Measurements from ENCODE around the gene NCAM1. TPM values are rescaled to one million over a fixed set of nuclear protein-coding genes. Genes with fewer than 3 reads are reported as not detected.

Gene NCAM1
- total and polyA plus RNA-seq, 9 of the 15 experiments (the other 6 are each of a cell fraction or from before 2014, with no cell fraction given): 0.09 to 0.23 TPM; not detected in 7

DNA sequence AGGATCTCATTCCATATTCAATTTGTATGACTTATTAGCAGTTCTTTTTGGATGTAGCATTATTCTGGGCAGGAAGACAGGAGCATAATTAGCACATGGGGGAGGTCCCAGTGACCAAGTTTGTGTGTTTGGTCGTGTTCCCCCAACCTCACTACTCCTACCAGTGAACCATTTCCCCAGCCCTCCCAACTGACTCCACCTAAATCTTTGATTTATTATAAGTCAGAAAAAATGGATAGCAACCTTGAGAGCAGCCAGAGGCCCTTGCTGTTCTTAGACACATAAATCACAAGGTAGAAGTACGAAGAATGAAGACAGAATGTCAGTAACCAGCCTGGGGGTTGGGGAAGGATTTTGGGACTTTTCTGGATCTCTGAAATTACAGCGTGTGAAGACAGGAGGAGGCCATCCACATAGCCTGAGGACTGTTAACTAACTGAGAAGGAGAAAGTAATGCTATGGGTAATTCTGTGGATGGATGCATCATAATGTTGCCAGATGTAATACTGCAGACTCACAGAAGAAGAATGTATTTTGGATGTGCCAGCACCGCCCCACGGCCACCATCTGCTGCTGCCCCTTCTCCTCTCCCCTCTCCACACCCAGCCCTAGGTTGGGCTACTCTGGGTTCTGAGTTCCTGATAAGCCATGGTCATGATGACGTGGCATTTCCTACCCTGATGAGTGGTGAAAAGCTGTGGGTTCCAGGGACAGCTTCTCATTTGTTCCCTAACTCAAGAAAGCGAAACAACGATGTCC, 228.9 kb downstream of the NCAM1 start (continued):
- TF ChIP-seq, protein P1, sequence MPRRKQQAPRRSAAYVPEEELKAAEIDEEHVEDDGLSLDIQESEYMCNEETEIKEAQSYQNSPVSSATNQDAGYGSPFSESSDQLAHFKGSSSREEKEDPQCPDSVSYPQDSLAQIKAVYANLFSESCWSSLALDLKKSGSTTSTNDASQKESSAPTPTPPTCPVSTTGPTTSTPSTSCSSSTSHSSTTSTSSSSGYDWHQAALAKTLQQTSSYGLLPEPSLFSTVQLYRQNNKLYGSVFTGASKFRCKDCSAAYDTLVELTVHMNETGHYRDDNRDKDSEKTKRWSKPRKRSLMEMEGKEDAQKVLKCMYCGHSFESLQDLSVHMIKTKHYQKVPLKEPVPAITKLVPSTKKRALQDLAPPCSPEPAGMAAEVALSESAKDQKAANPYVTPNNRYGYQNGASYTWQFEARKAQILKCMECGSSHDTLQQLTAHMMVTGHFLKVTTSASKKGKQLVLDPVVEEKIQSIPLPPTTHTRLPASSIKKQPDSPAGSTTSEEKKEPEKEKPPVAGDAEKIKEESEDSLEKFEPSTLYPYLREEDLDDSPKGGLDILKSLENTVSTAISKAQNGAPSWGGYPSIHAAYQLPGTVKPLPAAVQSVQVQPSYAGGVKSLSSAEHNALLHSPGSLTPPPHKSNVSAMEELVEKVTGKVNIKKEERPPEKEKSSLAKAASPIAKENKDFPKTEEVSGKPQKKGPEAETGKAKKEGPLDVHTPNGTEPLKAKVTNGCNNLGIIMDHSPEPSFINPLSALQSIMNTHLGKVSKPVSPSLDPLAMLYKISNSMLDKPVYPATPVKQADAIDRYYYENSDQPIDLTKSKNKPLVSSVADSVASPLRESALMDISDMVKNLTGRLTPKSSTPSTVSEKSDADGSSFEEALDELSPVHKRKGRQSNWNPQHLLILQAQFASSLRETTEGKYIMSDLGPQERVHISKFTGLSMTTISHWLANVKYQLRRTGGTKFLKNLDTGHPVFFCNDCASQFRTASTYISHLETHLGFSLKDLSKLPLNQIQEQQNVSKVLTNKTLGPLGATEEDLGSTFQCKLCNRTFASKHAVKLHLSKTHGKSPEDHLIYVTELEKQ (CRISPR knock-in tag; IDR thresholded peaks at IDR 0.05): no peak
- TF ChIP-seq SMARCA4 (IDR thresholded peaks at IDR 0.05) (peak; percentile 35; the same call in 1 of the 2 replicates), PPARD (CRISPR knock-in tag; IDR thresholded peaks at IDR 0.05) (no peak), NFE2L1 (tag; IDR thresholded peaks at IDR 0.05; ENCODE audit: borderline replicate concordance, low read depth) (peak; percentile 84), POLR2A (conservative IDR thresholded peaks at IDR 0.05) (no peak), EP400 (IDR thresholded peaks at IDR 0.05) (peak; percentile 44; the same call in 1 of the 2 replicates), ELF2 (CRISPR knock-in tag; IDR thresholded peaks at IDR 0.05) (no peak), CBFA2T3 (IDR thresholded peaks at IDR 0.05) (peak; percentile 29; the same call in 1 of the 2 replicates), PTBP1 (IDR thresholded peaks at IDR 0.05; ENCODE audit: low read depth, low read length) (no peak), CREM (IDR thresholded peaks at IDR 0.05; ENCODE audit: low read depth) (peak; percentile 71), ZNF232 (CRISPR knock-in tag; IDR thresholded peaks at IDR 0.05) (no peak), ZNF3 (CRISPR knock-in tag; IDR thresholded peaks at IDR 0.05) (no peak), ETS2 (tag; IDR thresholded peaks at IDR 0.05; ENCODE audit: borderline replicate concordance, poor library complexity, severe bottlenecking) (no peak)
- TF ChIP-seq, protein P2, sequence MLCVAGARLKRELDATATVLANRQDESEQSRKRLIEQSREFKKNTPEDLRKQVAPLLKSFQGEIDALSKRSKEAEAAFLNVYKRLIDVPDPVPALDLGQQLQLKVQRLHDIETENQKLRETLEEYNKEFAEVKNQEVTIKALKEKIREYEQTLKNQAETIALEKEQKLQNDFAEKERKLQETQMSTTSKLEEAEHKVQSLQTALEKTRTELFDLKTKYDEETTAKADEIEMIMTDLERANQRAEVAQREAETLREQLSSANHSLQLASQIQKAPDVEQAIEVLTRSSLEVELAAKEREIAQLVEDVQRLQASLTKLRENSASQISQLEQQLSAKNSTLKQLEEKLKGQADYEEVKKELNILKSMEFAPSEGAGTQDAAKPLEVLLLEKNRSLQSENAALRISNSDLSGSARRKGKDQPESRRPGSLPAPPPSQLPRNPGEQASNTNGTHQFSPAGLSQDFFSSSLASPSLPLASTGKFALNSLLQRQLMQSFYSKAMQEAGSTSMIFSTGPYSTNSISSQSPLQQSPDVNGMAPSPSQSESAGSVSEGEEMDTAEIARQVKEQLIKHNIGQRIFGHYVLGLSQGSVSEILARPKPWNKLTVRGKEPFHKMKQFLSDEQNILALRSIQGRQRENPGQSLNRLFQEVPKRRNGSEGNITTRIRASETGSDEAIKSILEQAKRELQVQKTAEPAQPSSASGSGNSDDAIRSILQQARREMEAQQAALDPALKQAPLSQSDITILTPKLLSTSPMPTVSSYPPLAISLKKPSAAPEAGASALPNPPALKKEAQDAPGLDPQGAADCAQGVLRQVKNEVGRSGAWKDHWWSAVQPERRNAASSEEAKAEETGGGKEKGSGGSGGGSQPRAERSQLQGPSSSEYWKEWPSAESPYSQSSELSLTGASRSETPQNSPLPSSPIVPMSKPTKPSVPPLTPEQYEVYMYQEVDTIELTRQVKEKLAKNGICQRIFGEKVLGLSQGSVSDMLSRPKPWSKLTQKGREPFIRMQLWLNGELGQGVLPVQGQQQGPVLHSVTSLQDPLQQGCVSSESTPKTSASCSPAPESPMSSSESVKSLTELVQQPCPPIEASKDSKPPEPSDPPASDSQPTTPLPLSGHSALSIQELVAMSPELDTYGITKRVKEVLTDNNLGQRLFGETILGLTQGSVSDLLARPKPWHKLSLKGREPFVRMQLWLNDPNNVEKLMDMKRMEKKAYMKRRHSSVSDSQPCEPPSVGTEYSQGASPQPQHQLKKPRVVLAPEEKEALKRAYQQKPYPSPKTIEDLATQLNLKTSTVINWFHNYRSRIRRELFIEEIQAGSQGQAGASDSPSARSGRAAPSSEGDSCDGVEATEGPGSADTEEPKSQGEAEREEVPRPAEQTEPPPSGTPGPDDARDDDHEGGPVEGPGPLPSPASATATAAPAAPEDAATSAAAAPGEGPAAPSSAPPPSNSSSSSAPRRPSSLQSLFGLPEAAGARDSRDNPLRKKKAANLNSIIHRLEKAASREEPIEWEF (CRISPR knock-in tag; IDR thresholded peaks at IDR 0.05): no peak
- TF ChIP-seq, protein P3, sequence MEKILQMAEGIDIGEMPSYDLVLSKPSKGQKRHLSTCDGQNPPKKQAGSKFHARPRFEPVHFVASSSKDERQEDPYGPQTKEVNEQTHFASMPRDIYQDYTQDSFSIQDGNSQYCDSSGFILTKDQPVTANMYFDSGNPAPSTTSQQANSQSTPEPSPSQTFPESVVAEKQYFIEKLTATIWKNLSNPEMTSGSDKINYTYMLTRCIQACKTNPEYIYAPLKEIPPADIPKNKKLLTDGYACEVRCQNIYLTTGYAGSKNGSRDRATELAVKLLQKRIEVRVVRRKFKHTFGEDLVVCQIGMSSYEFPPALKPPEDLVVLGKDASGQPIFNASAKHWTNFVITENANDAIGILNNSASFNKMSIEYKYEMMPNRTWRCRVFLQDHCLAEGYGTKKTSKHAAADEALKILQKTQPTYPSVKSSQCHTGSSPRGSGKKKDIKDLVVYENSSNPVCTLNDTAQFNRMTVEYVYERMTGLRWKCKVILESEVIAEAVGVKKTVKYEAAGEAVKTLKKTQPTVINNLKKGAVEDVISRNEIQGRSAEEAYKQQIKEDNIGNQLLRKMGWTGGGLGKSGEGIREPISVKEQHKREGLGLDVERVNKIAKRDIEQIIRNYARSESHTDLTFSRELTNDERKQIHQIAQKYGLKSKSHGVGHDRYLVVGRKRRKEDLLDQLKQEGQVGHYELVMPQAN (IDR thresholded peaks at IDR 0.05; ENCODE audit: borderline replicate concordance): no peak
- TF ChIP-seq, protein P4, sequence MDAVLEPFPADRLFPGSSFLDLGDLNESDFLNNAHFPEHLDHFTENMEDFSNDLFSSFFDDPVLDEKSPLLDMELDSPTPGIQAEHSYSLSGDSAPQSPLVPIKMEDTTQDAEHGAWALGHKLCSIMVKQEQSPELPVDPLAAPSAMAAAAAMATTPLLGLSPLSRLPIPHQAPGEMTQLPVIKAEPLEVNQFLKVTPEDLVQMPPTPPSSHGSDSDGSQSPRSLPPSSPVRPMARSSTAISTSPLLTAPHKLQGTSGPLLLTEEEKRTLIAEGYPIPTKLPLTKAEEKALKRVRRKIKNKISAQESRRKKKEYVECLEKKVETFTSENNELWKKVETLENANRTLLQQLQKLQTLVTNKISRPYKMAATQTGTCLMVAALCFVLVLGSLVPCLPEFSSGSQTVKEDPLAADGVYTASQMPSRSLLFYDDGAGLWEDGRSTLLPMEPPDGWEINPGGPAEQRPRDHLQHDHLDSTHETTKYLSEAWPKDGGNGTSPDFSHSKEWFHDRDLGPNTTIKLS (IDR thresholded peaks at IDR 0.05; ENCODE audit: borderline replicate concordance, low read depth): peak; percentile 83; the same call in 1 of the 2 replicates

All from K562 (cell line).